K562 (cell line): Measurements from ENCODE around the gene SOCS6. TPM values are rescaled to one million over a fixed set of nuclear protein-coding genes. Genes with fewer than 3 reads are reported as not detected.

Source experiments
- ATAC-seq: fragments of 200-7000 bp; cut with Tn5 transposase; 3 replicates; pipeline ENCODE4 v1.9.1; 2020; ENCODE audit warnings: moderate library complexity
- BruUV-seq: library from RNA; stranded (reverse); fragments of 400-500 nt; replicated peaks from 2 replicates; lab custom pipeline; 2021; lab: Mats Ljungman, UMichigan
- CTCF ChIA-PET: fragments of 300-600 bp; formaldehyde crosslinking; extraction: SDS; loops from one replicate; lab custom pipeline; 2021; ENCODE audit warnings: low intra/inter-chr PET ratio; lab: Yijun Ruan, JAX
- POLR2A ChIA-PET: fragments of 300-600, 350-650 bp; sonication (Branson Sonifier 250); formaldehyde crosslinking; extraction: SDS; loops from one replicate; lab custom pipeline; 2021; ENCODE audit warnings: antibody characterized with exemption, inconsistent platforms; lab: Yijun Ruan, JAX
- DNase-seq, 4 experiments: peaks; one replicate each; pipeline versions ENCODE4 v3.0.0 to v3.0.0-alpha.2; 2011 to 2018; ENCODE audit warnings: low spot score in 3 of 4, mixed read lengths in 3 of 4; ENCODE audit errors: extremely low read depth in 1 of 4
- FAIRE-seq: peaks from 2 replicates; lab custom pipeline; 2011; peaks lifted over from hg19 to GRCh38; lab: Jason Lieb, UNC
- H2AFZ ChIP-seq: 2 replicates; pipeline ENCODE4 v1.6.0; 2011; ENCODE audit warnings: low read depth, low read length, control low read depth, inconsistent platforms
- H3K27ac ChIP-seq: fragments of 200-600 bp; 3 replicates; pipeline ENCODE4 v1.8.0; 2011; ENCODE audit warnings: low read depth, mild to moderate bottlenecking, control low read depth, inconsistent platforms, low read length, moderate library complexity, mixed read lengths; ENCODE audit errors: extremely low read depth
- H3K27me3 ChIP-seq, 2 experiments: fragments of 300-600 bp in 1 of 2; 2 replicates in 1 of 2; 3 replicates in 1 of 2; pipeline versions ENCODE4 v1.6.0 to v1.8.0; 2011; ENCODE audit warnings: inconsistent platforms in 2 of 2, low read length in 2 of 2, mild to moderate bottlenecking in 1 of 2, mixed read lengths in 1 of 2, moderate library complexity in 1 of 2; ENCODE audit not compliant: control insufficient read depth in 2 of 2, insufficient read depth in 2 of 2
- H3K36me3 ChIP-seq: fragments of 300-600 bp; 3 replicates; pipeline ENCODE4 v1.8.0; 2011; ENCODE audit warnings: mild to moderate bottlenecking, low read length, inconsistent platforms; ENCODE audit not compliant: control insufficient read depth, insufficient read depth
- H3K4me1 ChIP-seq, 2 experiments: fragments of 200-600 bp in 1 of 2; replicated peaks in 1 of 2; 2 replicates in 1 of 2; 3 replicates in 1 of 2; pipeline versions ENCODE4 v1.5.1 to v1.8.0; 2011; ENCODE audit warnings: inconsistent platforms in 2 of 2, low read length in 2 of 2, mild to moderate bottlenecking in 1 of 2, mixed read lengths in 1 of 2, moderate library complexity in 1 of 2; ENCODE audit not compliant: control insufficient read depth in 2 of 2, insufficient read depth in 2 of 2
- H3K4me2 ChIP-seq: 2 replicates; pipeline ENCODE4 v1.6.1; 2011; ENCODE audit warnings: low read length, control low read depth, inconsistent platforms, mixed read lengths; ENCODE audit not compliant: insufficient read depth
- H3K4me3 ChIP-seq: fragments of 200-600 bp; sonication (generic), shearing (Covaris generic); 2 replicates; pipeline ENCODE4 v1.5.1; 2016; ENCODE audit warnings: control low read depth, inconsistent platforms
- H3K79me2 ChIP-seq: fragments of 200-600 bp; 3 replicates; pipeline ENCODE4 v1.8.0; 2011; ENCODE audit warnings: low read length, inconsistent platforms; ENCODE audit not compliant: control insufficient read depth, insufficient read depth
- H3K9ac ChIP-seq, 2 experiments: 2 replicates each; pipeline versions ENCODE4 v1.6.0 to v1.6.1; 2011; ENCODE audit warnings: low read depth in 2 of 2, low read length in 2 of 2, control low read depth in 1 of 2, inconsistent platforms in 1 of 2, mild to moderate bottlenecking in 1 of 2, mixed read lengths in 1 of 2; ENCODE audit not compliant: insufficient read depth in 1 of 2
- H3K9me1 ChIP-seq: one replicate; pipeline ENCODE4 v1.6.0; 2011; ENCODE audit warnings: inconsistent platforms, mild to moderate bottlenecking, low read length, moderate library complexity; ENCODE audit not compliant: control insufficient read depth, insufficient read depth
- H3K9me3 ChIP-seq: replicated peaks from 2 replicates; pipeline ENCODE4 v1.5.1; 2011; ENCODE audit warnings: low read depth, low read length, inconsistent platforms; ENCODE audit not compliant: control insufficient read depth, insufficient read depth
- H4K20me1 ChIP-seq: replicated peaks from 2 replicates; pipeline ENCODE4 v1.6.1; 2011; ENCODE audit warnings: low read length, inconsistent platforms, mixed read lengths; ENCODE audit not compliant: control insufficient read depth, insufficient read depth
- ATF6 ChIP-seq: sonication (generic); formaldehyde crosslinking; IDR thresholded peaks from 2 replicates; pipeline ENCODE4 v1.4.0; 2020; ENCODE audit warnings: mild to moderate bottlenecking, missing genetic modification reagents
- CBX5 ChIP-seq: IDR thresholded peaks from 2 replicates; pipeline ENCODE4 v1.6.1; 2014; ENCODE audit warnings: low read depth, borderline replicate concordance
- CUX1 ChIP-seq: fragments of 200-800 bp; sonication (Bioruptor generic); IDR thresholded peaks from 2 replicates; pipeline ENCODE4 v1.6.1; 2016; ENCODE audit warnings: missing genetic modification characterization, missing compliant biosample characterization
- GATAD2B ChIP-seq: fragments of 450-650 bp; IDR thresholded peaks from 2 replicates; pipeline ENCODE4 v1.6.1; 2017; ENCODE audit warnings: mild to moderate bottlenecking, borderline replicate concordance
- MYBL2 ChIP-seq, 2 experiments: fragments of 450-650 bp in 1 of 2; sonication (generic) in 1 of 2; formaldehyde crosslinking in 1 of 2; IDR thresholded peaks; 2 replicates each; pipeline versions ENCODE4 v1.6.1 to v1.8.1; 2017 to 2022; ENCODE audit warnings: borderline replicate concordance in 1 of 2, inconsistent platforms in 1 of 2, low read depth in 1 of 2, mild to moderate bottlenecking in 1 of 2, missing genetic modification reagents in 1 of 2, moderate library complexity in 1 of 2
- PCBP1 ChIP-seq: fragments of 200-400 bp; formaldehyde crosslinking; IDR thresholded peaks from 2 replicates; pipeline ENCODE4 v1.6.1; 2018; ENCODE audit warnings: mild to moderate bottlenecking, low read depth, low read length; ENCODE audit not compliant: poor library complexity, severe bottlenecking
- SAFB ChIP-seq: fragments of 200-400 bp; formaldehyde crosslinking; IDR thresholded peaks from 2 replicates; pipeline ENCODE4 v1.6.1; 2017; ENCODE audit warnings: low read depth, low read length, borderline replicate concordance
- ZNF778 ChIP-seq: fragments of 450-650 bp; formaldehyde crosslinking; IDR thresholded peaks from 2 replicates; pipeline ENCODE4 v1.4.0; 2020; ENCODE audit warnings: mild to moderate bottlenecking, moderate library complexity
- WGBS: fragments of 100-300 bp; shearing (Covaris generic); methylation state at CpG from one replicate; pipeline ENCODE4 v1.1.6; 2016; ENCODE audit warnings: low coverage, mixed read lengths; ENCODE audit not compliant: insufficient coverage; ENCODE audit errors: missing lambda C conversion rate; 5-methylcytosine and 5-hydroxymethylcytosine counted together
- in situ Hi-C: fragments of 300-500 bp; cut with MboI; formaldehyde crosslinking; loops from 4 replicates; pipeline ENCODE4 v1.15.0; 2018; ENCODE audit warnings: inconsistent platforms, mixed read lengths
- intact Hi-C: fragments of 100-400 bp; cut with micrococcal nuclease; formaldehyde crosslinking; loops from 2 replicates; pipeline ENCODE4 v1.14.2; 2022
- polyA plus RNA-seq, 8 experiments: library from polyadenylated mRNA; depleted of rRNA in 4 of 8; stranded (reverse) in 5 of 8; unstranded in 3 of 8; fragments of >200 nt; fragmentation: Nextera tagmentation in 2 of 8; fragmentation: Illumina TruSeq in 1 of 8; extraction: Ambion mirVana in 2 of 8; extraction: Trizol in 1 of 8; gene quantifications; 2 replicates each; pipeline versions ENCODE4 v1.2.1 to v1.2.3, GENCODE V29; 2011 to 2014; ENCODE audit warnings: inconsistent platforms in 1 of 8, missing spikeins in 1 of 8
- total RNA-seq, 7 experiments: library from RNA; depleted of rRNA in 6 of 7; stranded (reverse); fragments of >200 nt in 6 of 7; fragmentation: Illumina TruSeq in 2 of 7; extraction: Trizol in 2 of 7; gene quantifications; 2 replicates each; pipeline versions ENCODE4 v1.2.1 to v1.2.3, GENCODE V29; 2011 to 2021; ENCODE audit warnings: low replicate concordance in 1 of 7
- TF ChIP-seq, protein P1 (sequence below): sonication (generic); formaldehyde crosslinking; IDR thresholded peaks from 2 replicates; pipeline ENCODE4 v1.8.0; 2022; ENCODE audit warnings: missing genetic modification reagents, mild to moderate bottlenecking, borderline replicate concordance
- TF ChIP-seq, protein P2 (sequence below): fragments of 200-800 bp; sonication (Bioruptor generic); IDR thresholded peaks from 2 replicates; pipeline ENCODE4 v1.6.1; 2017; ENCODE audit warnings: missing genetic modification characterization, missing compliant biosample characterization

The SOCS6 gene
- total and polyA plus RNA-seq, 9 of the 15 experiments (the other 6 are each of a cell fraction or from before 2014, with no cell fraction given) = 2.5 to 7.1 (median 5.6) TPM

DNA sequence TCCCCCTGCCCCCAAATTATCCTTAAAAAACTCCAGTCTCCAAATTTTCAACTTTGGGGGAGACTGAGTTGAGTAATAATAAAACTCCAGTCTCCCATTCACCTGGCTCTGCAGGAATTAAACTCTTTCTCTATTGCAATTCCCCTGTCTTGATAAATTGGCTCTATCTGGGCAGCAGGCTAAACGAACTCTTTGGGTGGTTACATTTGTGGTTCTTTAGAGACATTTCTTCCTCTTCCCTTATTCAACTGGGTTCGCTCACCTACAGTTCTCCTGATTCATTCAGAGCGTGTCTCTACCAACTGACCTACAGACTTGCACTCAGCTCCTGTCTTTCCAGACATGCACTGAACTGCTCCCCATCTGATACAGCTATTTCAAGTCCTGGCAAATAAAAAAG is 17.1 kb upstream of the SOCS6 start:
- WGBS = 11% methylated on average over 3 of the region's 3 CpGs
- FAIRE-seq (no peak), DNase-seq (no peak), ATAC-seq (no peak)
- no peak for TF ChIP-seq ZNF778 (CRISPR knock-in tag)
- no peak for TF ChIP-seq MYBL2 (IDR thresholded peaks at IDR 0.05; ENCODE audit: low read depth)
- TF ChIP-seq MYBL2 (CRISPR knock-in tag; IDR thresholded peaks at IDR 0.05; ENCODE audit: borderline replicate concordance) = no peak
- TF ChIP-seq, protein P1, sequence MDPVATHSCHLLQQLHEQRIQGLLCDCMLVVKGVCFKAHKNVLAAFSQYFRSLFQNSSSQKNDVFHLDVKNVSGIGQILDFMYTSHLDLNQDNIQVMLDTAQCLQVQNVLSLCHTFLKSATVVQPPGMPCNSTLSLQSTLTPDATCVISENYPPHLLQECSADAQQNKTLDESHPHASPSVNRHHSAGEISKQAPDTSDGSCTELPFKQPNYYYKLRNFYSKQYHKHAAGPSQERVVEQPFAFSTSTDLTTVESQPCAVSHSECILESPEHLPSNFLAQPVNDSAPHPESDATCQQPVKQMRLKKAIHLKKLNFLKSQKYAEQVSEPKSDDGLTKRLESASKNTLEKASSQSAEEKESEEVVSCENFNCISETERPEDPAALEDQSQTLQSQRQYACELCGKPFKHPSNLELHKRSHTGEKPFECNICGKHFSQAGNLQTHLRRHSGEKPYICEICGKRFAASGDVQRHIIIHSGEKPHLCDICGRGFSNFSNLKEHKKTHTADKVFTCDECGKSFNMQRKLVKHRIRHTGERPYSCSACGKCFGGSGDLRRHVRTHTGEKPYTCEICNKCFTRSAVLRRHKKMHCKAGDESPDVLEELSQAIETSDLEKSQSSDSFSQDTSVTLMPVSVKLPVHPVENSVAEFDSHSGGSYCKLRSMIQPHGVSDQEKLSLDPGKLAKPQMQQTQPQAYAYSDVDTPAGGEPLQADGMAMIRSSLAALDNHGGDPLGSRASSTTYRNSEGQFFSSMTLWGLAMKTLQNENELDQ (CRISPR knock-in tag) = no peak
- TF ChIP-seq, protein P2, sequence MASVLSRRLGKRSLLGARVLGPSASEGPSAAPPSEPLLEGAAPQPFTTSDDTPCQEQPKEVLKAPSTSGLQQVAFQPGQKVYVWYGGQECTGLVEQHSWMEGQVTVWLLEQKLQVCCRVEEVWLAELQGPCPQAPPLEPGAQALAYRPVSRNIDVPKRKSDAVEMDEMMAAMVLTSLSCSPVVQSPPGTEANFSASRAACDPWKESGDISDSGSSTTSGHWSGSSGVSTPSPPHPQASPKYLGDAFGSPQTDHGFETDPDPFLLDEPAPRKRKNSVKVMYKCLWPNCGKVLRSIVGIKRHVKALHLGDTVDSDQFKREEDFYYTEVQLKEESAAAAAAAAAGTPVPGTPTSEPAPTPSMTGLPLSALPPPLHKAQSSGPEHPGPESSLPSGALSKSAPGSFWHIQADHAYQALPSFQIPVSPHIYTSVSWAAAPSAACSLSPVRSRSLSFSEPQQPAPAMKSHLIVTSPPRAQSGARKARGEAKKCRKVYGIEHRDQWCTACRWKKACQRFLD (CRISPR knock-in tag) = no peak
- no peak for TF ChIP-seq CBX5
- no peak for TF ChIP-seq GATAD2B
- no peak for TF ChIP-seq PCBP1
- TF ChIP-seq CUX1 (CRISPR knock-in tag) = no peak
- no peak for TF ChIP-seq ATF6
- TF ChIP-seq SAFB = no peak
- intact Hi-C loops (no loop called here), in situ Hi-C loops (no loop called here)
- Histone ChIP-seq H3K4me2 (no peak overlapping the region), H3K9me1 (no peaks in the 10 kb centered on the region), H3K9me3 (no peaks in the 10 kb centered on the region; the same call in 1 of the 2 replicates), H3K27ac (no peak overlapping the region), H3K27me3 (no peaks in the 10 kb centered on the region), H3K79me2 (no peaks in the 10 kb centered on the region), H3K36me3 (no peaks in the 10 kb centered on the region), H3K4me3 (no peak overlapping the region), H4K20me1 (no peaks in the 10 kb centered on the region), H2AFZ (no peak overlapping the region), H3K4me1 (no peaks in the 10 kb centered on the region), H3K9ac (no peak overlapping the region)
- ChIA-PET CTCF (no interaction called here), POLR2A (no interaction called here)
- BruUV-seq = no TSS peak
